Keratinocyte (primary cell): Measurements from ENCODE around the gene HTRA3. TPM values are rescaled to one million over a fixed set of nuclear protein-coding genes. Genes with fewer than 3 reads are reported as not detected.

Experiments used
- DNase-seq: peaks from one replicate; pipeline ENCODE4 v3.0.0-alpha.2; 2011; ENCODE audit warnings: low read depth, missing footprints, low spot score
- FAIRE-seq: peaks from 2 replicates; lab custom pipeline; 2011; peaks lifted over from hg19 to GRCh38; lab: Jason Lieb, UNC
- H2AFZ ChIP-seq: 2 replicates; pipeline ENCODE4 v1.6.0; 2012; ENCODE audit warnings: low read length, control low read depth, inconsistent platforms; ENCODE audit not compliant: control insufficient read depth
- H3K27ac ChIP-seq: 2 replicates; pipeline ENCODE4 v1.5.1; 2011; ENCODE audit warnings: low read length; ENCODE audit not compliant: control insufficient read depth, insufficient read depth
- H3K27me3 ChIP-seq: 3 replicates; pipeline ENCODE4 v1.6.0; 2011; ENCODE audit warnings: low read length; ENCODE audit not compliant: control insufficient read depth, insufficient read depth; ENCODE audit errors: extremely low read depth
- H3K36me3 ChIP-seq, 2 experiments: 2 replicates in 1 of 2; 3 replicates in 1 of 2; pipeline ENCODE4 v1.5.1; 2011; ENCODE audit warnings: low read length in 2 of 2, mild to moderate bottlenecking in 1 of 2; ENCODE audit not compliant: control insufficient read depth in 2 of 2, insufficient read depth in 2 of 2; ENCODE audit errors: extremely low read depth in 1 of 2
- H3K4me1 ChIP-seq: 3 replicates; pipeline ENCODE4 v1.5.1; 2011; ENCODE audit warnings: low read length; ENCODE audit not compliant: control insufficient read depth, insufficient read depth; ENCODE audit errors: extremely low read depth
- H3K4me2 ChIP-seq: 3 replicates; pipeline ENCODE4 v1.6.0; 2011; ENCODE audit warnings: low read depth, low read length; ENCODE audit not compliant: control insufficient read depth, insufficient read depth; ENCODE audit errors: extremely low read depth
- H3K4me3 ChIP-seq, 3 experiments: fragments of 200-600 bp in 1 of 3; sonication (generic) in 1 of 3; 2 replicates in 2 of 3; 3 replicates in 1 of 3; pipeline ENCODE4 v1.5.1; 2011 to 2016; ENCODE audit warnings: low read length in 3 of 3, mild to moderate bottlenecking in 3 of 3, control low read depth in 2 of 3, inconsistent platforms in 1 of 3, low read depth in 1 of 3, mixed read lengths in 1 of 3, mixed run types in 1 of 3, moderate library complexity in 1 of 3; ENCODE audit not compliant: control insufficient read depth in 2 of 3, insufficient read depth in 2 of 3; ENCODE audit errors: extremely low read depth in 1 of 3
- H3K79me2 ChIP-seq: 2 replicates; pipeline ENCODE4 v1.6.0; 2012; ENCODE audit warnings: low read length; ENCODE audit not compliant: control insufficient read depth, insufficient read depth
- H3K9ac ChIP-seq: 3 replicates; pipeline ENCODE4 v1.6.0; 2011; ENCODE audit warnings: low read length; ENCODE audit not compliant: control insufficient read depth, insufficient read depth; ENCODE audit errors: extremely low read depth
- H3K9me1 ChIP-seq: 3 replicates; pipeline ENCODE4 v1.6.0; 2011; ENCODE audit warnings: low read length; ENCODE audit not compliant: control insufficient read depth, insufficient read depth; ENCODE audit errors: extremely low read depth
- H3K9me3 ChIP-seq: 2 replicates; pipeline ENCODE4 v1.5.1; 2012; ENCODE audit warnings: low read depth, low read length; ENCODE audit not compliant: control insufficient read depth
- H4K20me1 ChIP-seq: 3 replicates; pipeline ENCODE4 v1.6.0; 2011; ENCODE audit warnings: low read length; ENCODE audit not compliant: control insufficient read depth, insufficient read depth; ENCODE audit errors: extremely low read depth
- CTCF ChIP-seq, 3 experiments: IDR thresholded peaks in 1 of 3; conservative IDR thresholded peaks in 1 of 3; optimal IDR thresholded peaks in 1 of 3; 2 replicates in 2 of 3; 3 replicates in 1 of 3; pipeline versions ENCODE3 to v1.5.1; 2011; ENCODE audit warnings: low read length in 3 of 3, mild to moderate bottlenecking in 3 of 3, moderate library complexity in 2 of 3, control low read depth in 1 of 3, inconsistent platforms in 1 of 3; ENCODE audit not compliant: insufficient read depth in 2 of 3; ENCODE audit errors: extremely low read depth in 1 of 3
- EZH2 ChIP-seq: IDR thresholded peaks from one replicate; pipeline ENCODE4 v1.6.1; 2012; ENCODE audit warnings: inconsistent platforms, mild to moderate bottlenecking, low read length, moderate library complexity
- dilution Hi-C: fragments of 300-500 bp; cut with MboI; formaldehyde crosslinking; loops from one replicate; pipeline ENCODE4 v1.7.0; 2020; ENCODE audit warnings: low sequenced_read_pairs; ENCODE audit not compliant: extremely low pct_ligation_motif_present
- polyA plus RNA-seq, 5 experiments: library from polyadenylated mRNA; depleted of rRNA in 3 of 5; stranded (reverse) in 3 of 5; stranded (forward) in 1 of 5; unstranded in 1 of 5; fragments of >200 nt; gene quantifications; 1 replicate in 1 of 5; 2 replicates in 3 of 5; 3 replicates in 1 of 5; pipeline versions ENCODE4 v1.2.1 to v1.2.3, GENCODE V29; 2011 to 2012; ENCODE audit warnings: missing spikeins in 2 of 5, low read depth in 1 of 5, low replicate concordance in 1 of 5

HTRA3 gene
- polyA plus RNA-seq, 1 donor (not counting 4 experiments of a cell fraction or from before 2014, with no cell fraction given) = not detected

GRCh38 chr4:8351931-8352367, 82.4 kb downstream of the HTRA3 start:
- no peaks in the 10 kb centered on the region for H4K20me1 ChIP-seq
- H3K79me2 ChIP-seq = no peaks in the 10 kb centered on the region
- no peak overlapping the region for H3K4me2 ChIP-seq
- H3K27me3 ChIP-seq = peaks cover 5% of the 10 kb centered on the region
- H2AFZ ChIP-seq = no peak overlapping the region
- no peak overlapping the region for H3K9ac ChIP-seq
- H3K27ac ChIP-seq = no peak overlapping the region
- no peaks in the 10 kb centered on the region for H3K36me3 ChIP-seq
- peaks cover 22% of the 10 kb centered on the region for H3K4me1 ChIP-seq
- H3K9me1 ChIP-seq = no peaks in the 10 kb centered on the region
- dilution Hi-C loops = no loop called here
- TF ChIP-seq EZH2 (no peak), CTCF (optimal IDR thresholded peaks at IDR 0.05 in 1 of 3, IDR thresholded peaks at IDR 0.05 in 1 of 3, conservative IDR thresholded peaks at IDR 0.05 in 1 of 3; ENCODE audit: extremely low read depth in 1 of 3, insufficient read depth in 2 of 3, low read length in 3 of 3) (no peak)
- H3K9me3 ChIP-seq = no peaks in the 10 kb centered on the region
- no peak for DNase-seq
- FAIRE-seq = no peak
- H3K4me3 ChIP-seq = no peak overlapping the region

DNA sequence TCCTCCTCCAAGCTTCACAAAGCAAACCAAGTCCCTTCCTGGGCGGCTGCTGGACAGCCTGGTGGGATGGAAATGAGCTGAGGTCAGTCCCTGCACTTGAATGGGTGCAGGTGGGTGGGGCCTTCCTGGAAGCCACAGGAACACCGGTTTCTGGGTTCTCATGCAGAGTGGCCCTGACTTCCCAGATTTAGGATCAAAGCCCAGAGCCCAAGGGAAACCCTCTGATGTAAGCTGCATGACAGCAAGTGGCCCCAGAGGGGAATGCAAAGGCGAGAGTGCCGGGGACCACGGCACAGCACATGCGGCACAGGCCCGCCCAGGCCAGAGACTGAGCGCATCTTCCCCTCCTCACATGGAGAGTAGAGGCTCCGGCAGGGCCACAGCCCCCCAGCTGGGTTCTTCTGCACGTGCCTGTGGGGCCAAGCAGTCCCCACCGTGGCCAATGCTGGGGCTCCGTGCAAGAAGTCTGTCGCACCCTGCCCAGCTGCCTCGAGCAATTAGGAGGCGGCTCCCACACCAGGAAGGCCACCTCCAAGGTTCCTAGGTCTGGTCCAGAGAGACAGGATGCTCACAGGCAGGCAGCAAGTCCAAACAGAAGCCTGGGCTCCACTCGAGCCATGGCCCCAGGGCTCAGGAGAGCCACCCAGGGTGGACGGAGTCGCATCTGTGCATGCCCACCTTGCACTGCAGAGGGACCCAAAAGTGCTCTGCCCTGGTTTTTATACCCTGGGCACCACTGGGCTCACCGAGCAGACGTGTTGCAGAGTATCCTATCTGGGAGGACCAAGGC, 83.0 kb downstream of the HTRA3 start:
- H3K27me3 ChIP-seq = peaks cover 5% of the 10 kb centered on the region
- dilution Hi-C loops = no loop called here
- H3K9me1 ChIP-seq = no peaks in the 10 kb centered on the region
- no peaks in the 10 kb centered on the region for H3K79me2 ChIP-seq
- no peaks in the 10 kb centered on the region for H4K20me1 ChIP-seq
- no peak overlapping the region for H2AFZ ChIP-seq
- H3K4me2 ChIP-seq = no peak overlapping the region
- no peak overlapping the region for H3K9ac ChIP-seq
- FAIRE-seq = no peak
- no peak for TF ChIP-seq EZH2
- no peak for TF ChIP-seq CTCF (optimal IDR thresholded peaks at IDR 0.05 in 1 of 3, IDR thresholded peaks at IDR 0.05 in 1 of 3, conservative IDR thresholded peaks at IDR 0.05 in 1 of 3; ENCODE audit: extremely low read depth in 1 of 3, insufficient read depth in 2 of 3, low read length in 3 of 3)
- peaks cover 23% of the 10 kb centered on the region for H3K4me1 ChIP-seq
- no peaks in the 10 kb centered on the region for H3K9me3 ChIP-seq
- H3K27ac ChIP-seq = no peak overlapping the region
- no peak overlapping the region for H3K4me3 ChIP-seq
- DNase-seq = no peak
- H3K36me3 ChIP-seq = no peaks in the 10 kb centered on the region
